GM19238 (cell line): ENCODE results near the gene MAN1B1.
"Not testable (repeated sequence)": the region's sequence is repeated elsewhere in the genome, so short reads cannot be mapped to it uniquely, and the experiment has no call there.

Source experiments
- DNase-seq: peaks from one replicate; pipeline ENCODE4 v3.0.0; 2011; ENCODE audit warnings: low spot score; ENCODE audit not compliant: insufficient read length

Gene MAN1B1

GRCh38 chr9:137052998-137053943 is 33.5 kb upstream of the MAN1B1 start:
- no peak for DNase-seq

- DNase-seq: no peak
These were observed 32.5 kb upstream of the MAN1B1 start, which contains the start of gene ENTPD2 for GRCh38 chr9:137053944-137054931. ENTPD2 (minus strand) TSS chr9:137054061; CDS start chr9:137053997, 64 bp downstream.

DNA sequence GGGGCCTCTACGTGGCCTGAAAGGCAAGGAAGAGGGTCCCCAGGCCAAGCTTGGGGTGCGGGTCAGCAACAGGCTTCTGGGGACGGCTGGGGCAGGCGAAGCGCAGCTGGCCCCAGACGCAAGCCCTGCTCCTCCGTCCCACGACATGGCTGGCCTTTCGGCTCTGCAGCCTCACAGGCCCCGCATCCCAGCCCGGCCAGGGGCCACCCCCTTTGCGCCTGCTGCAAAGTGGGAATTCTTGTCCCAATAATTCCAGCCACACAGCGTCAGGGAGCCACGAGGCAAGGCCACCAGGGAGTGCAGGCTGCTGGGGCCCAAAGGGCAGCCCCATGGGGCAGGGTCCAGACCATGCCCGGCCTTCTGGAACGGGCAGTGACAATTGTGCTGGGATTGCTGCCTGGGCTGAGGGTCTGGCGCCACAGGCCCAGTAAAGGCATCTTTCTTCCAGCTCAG is 31.8 kb upstream of the MAN1B1 start:
- no peak for DNase-seq

DNA sequence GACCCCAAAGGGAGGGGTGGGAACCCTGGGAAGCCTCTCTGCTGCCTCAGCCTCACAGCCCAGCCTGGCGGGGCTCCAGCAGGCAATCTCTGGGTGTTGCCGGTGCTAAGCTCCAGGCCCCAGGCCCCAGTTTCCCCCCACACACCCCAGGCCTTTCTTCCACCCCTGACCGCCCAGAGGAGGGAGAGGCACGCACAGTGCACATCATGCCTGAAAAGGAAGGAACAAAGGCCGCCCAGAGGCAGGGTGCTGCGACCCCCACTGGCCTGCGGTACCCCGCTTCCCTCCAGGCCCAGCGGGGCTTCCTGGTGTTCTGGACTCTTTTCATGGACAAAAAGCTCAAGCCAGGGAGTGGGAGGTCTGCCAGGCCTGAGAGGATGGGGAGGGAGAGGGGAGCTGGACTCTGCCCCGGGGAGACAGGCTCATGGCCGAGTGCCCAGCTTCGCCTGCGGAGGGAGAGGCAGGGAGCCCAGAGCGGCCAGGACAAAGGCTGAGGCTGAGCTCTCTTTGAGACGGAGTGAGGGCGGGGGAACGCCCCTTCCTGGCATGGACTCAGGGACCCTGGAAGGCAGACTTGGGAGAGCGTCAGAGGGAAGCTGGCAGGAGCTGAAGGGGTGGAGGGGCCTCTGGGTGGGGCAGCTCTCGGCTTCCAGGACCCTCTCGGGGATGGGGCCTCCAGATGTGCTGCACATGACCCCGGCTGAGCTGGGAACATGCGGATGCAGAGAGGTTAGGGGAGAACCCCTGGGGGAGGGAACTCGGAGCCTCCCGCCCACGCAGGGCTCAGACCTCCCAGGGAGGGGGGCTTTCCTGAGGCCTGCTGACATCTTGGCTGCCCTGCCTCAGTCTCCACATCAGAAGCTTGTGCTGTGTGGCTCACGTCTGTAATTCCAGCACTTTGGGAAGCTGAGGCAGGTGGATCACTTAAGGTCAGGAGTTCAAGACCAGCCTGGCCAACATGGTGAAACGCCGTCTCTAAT is 31.1 kb upstream of the MAN1B1 start:
- no peak for DNase-seq

DNA sequence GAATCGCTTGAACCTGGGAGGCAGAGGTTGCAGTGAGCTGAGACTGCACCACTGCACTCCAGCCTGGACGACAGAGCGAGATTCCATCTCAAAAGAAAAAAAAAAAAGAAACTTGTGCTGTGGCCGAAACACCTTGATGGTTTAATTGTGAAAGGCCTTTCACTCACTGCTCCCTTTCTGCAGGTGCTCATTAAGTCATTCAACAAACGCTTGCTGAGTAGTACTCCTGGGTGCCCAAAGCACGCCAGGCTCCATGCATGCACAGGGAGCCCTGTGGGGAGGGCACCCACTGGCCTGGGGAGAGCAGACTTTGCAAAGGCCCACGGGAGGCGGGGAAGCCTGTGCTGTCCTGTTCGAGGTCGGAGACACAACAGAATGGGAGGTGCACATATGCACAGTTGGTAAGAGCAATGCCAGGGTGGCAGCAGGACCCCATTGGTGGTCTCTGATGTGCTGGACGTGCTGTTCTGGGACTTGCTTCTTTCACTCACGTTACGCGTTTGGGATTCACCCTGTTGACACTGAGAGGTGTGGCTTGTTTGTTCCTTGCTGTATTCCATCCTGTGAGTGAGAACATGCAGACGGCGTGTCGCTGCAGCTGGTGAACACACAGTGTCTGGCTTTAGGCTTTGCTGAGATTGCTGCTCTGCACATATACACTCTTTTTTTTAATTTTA is 29.9 kb upstream of the MAN1B1 start:
- DNase-seq: no peak

- no peak for DNase-seq
These were observed 29.2 kb upstream of the MAN1B1 start for GRCh38 chr9:137057545-137057944.

DNA sequence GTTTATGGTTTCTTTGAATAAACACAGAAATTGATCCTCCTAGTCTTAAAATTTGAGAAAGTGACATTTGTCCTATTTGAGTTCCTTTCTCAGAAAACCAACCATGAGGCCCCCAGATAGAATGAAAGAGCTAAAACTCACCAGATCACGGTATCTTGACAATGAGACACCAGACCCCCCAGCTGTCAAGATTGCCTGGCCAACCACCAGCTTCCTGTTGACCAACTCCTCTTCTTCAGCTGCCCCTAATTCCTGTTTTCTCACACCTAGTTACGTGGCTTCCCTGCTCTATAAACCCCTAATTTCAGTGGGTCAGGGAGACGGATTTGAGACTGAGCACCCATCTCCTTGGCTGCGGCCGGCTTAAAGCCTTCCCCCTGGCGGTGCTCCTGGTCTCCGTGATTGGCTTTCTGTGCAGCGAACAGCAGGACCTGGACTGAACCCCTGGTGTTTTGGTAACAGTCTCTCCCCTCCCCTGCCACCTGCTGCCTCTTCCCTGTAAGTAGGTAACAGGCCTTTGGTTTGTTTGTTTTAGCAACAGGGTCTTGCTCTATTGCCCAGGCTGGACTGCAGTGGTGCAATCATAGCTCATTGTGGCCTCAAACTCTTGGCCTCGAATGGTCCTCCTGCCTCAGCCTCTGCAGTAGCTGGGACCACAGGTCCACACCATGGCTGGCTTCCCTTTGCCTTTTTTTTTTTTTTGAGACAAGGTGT is 28.1 kb upstream of the MAN1B1 start:
- no peak for DNase-seq

DNA sequence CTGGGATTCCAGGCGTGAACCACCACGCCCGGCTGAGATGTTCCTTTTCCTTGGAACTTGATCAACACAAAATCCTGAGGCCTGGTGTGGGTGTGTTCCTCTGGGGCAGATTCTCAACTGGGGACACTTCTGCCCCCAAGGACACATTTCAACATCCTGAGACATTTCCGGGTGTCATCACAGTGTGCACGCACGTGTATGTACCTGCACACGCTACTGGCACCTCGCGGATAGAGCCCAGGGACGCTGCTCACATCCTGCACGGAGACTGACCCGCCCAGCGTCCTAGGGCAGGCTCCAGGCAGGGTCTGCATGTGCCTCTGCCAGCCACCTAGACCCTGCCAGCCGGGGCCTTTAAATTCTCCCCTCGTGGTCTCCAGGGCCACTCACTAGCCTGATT is 24.4 kb upstream of the MAN1B1 start:
- no peak for DNase-seq

DNA sequence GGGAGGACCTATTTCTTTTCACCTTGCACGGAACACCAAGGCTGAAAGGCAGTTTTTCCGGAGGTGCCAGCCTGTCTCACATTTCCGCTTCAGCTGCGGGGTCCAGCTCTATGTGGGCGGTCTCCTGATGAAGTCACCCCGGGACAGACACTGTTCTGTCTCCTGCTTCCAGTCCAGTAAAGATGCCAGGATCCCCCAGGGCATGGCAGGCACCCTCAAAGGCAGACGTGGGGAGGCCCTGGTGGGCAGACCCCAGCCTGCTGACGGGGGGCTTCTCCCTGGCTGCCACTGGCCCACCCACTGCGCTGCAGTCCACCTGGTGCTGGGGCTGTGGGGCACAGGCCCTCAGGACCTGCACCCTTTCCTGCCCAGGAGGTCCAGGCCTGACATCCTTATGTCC is 24.0 kb upstream of the MAN1B1 start:
- not testable (repeated sequence) for DNase-seq

DNA sequence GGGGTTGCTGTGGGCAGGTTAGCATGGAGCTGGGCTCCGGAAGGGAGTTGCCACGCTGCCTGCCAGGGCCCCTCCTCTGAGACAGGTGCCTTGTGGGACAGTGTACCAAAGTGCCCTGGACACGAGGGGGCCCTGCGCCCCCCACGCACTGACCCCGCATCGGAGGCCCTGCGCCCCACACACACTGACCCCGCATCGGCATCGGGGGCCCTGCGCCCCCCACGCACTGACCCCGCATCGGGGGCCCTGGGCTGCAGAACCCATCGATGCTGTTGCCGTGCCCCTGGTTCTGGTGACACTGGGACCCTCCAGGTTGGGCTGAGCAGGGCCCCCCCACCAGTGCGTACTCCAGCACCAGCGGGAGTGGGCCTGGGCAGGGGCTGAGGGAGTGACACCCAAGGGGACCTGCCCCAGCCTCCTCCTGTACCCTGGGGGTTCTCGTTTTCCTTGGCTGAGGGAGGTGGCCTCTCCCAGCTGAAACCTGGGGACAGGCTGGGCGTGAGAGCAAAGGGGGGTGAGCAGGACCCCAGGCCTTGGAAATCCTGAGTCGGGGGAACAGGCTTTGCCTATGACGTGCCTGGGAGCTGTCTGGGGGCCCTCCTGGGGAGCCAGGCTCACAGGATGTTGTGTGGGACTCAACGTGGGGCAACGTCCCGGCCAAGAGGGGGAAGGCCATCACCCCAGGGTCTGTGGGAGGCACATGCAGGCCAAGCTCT is 23.3 kb upstream of the MAN1B1 start:
- DNase-seq: no peak

DNA sequence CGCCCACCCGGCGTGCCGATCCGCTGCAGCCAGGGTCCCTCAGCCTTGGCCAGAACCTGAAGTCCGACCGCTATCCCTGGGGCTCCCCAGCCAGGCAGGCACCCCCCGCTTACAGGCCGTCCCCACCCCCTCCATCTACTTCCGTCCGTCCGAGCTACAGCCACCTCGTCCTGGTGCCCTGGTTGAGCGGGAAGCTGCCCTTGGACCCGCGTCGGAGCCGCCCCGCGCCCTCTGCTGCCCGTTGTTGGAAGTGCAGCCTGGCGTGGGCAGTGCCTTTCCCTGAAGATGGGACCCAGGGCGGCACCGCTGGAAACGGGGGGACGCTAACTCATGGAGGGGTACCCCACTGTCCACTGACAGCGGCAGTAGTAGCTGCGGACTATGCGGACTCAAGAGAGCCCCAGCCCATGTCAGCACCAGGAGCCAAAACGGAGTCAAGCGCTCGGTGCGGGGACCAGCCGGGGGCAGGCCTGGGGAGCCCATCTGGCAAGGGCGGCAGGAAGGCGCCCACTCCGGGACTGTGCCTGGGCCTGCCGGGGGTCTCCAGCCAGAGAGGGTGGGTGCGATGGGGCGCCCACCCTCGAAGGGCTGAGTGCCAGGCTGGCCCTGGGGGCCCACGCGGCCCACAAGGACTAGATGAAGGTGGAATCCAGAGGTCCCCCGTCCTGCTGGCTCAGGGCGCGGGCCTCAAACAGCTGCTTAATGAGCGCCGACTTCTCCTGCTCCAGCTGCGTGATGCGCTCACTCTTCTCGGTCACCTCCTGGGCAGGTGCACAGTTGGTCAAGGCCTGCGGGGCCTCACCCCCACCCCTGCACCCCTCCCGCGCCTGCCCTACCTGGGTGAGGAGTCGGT is 22.5 kb upstream of the MAN1B1 start:
- DNase-seq: no peak

- no peak for DNase-seq
These were observed 22.0 kb upstream of the MAN1B1 start for GRCh38 chr9:137064880-137065164.

- DNase-seq: no peak
These were observed 21.3 kb upstream of the MAN1B1 start for GRCh38 chr9:137065336-137065967.

GRCh38 chr9:137066096-137066861 is 20.5 kb upstream of the MAN1B1 start:
- DNase-seq: no peak

GRCh38 chr9:137067860-137068538 is 18.8 kb upstream of the MAN1B1 start:
- DNase-seq: peak; percentile 91
